Osteocyte (in vitro differentiated cells): ENCODE results near the gene LCORL. TPM values are rescaled to one million over a fixed set of nuclear protein-coding genes. Genes with fewer than 3 reads are reported as not detected.

ENCODE experiments used
- DNase-seq: peaks from one replicate; pipeline ENCODE4 v3.0.0; 2021; ENCODE audit warnings: mixed read lengths; ENCODE audit not compliant: unreplicated experiment; ENCODE audit errors: extremely low spot score
- H3K27ac Mint-ChIP-seq: one replicate; pipeline ENCODE4 v1.8.0; 2021; ENCODE audit warnings: mild to moderate bottlenecking, mixed read lengths; ENCODE audit not compliant: unreplicated experiment
- H3K27me3 Mint-ChIP-seq: one replicate; pipeline ENCODE4 v1.8.0; 2021; ENCODE audit warnings: mixed read lengths; ENCODE audit not compliant: unreplicated experiment
- H3K36me3 Mint-ChIP-seq: one replicate; pipeline ENCODE4 v1.8.0; 2021; ENCODE audit warnings: mixed read lengths; ENCODE audit not compliant: unreplicated experiment
- H3K4me1 Mint-ChIP-seq: one replicate; pipeline ENCODE4 v1.8.0; 2021; ENCODE audit warnings: mixed read lengths; ENCODE audit not compliant: unreplicated experiment
- H3K4me3 Mint-ChIP-seq: one replicate; pipeline ENCODE4 v1.8.0; 2021; ENCODE audit warnings: mild to moderate bottlenecking, moderate library complexity, mixed read lengths; ENCODE audit not compliant: unreplicated experiment
- H3K9me3 Mint-ChIP-seq: one replicate; pipeline ENCODE4 v1.8.0; 2021; ENCODE audit warnings: mixed read lengths; ENCODE audit not compliant: unreplicated experiment
- total RNA-seq: library from RNA; stranded (reverse); gene quantifications from 2 replicates; pipeline ENCODE4 v1.2.1, GENCODE V29; 2021
- TF ChIP-seq, protein P1 (sequence below): fragments of 200-600 bp; sonication (generic); IDR thresholded peaks from 2 replicates; pipeline ENCODE4 v1.5.0; 2021; ENCODE audit warnings: antibody characterized with exemption, mild to moderate bottlenecking, moderate library complexity

Gene LCORL
- total RNA-seq, 1 donor from 2014 or later, result 18.2 TPM

DNA sequence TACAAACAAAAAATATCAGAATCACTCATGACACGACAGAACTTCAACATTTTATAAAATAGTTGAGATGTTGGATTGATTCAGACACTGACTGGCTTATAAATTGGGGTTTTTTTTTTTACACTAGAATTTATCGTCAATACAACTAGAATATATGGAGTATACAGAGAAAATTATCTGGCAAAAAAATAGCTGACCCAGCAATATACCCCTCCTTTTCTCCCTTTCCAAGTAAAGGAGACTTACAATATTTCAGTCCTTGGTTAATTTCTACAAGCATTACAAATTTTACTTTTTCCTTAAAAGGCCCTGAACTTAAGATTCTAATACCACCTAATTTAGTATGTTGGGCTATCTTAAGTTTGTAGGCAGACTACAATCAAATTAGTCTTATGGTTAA lies 76.3 kb downstream of the LCORL start:
- no peak overlapping the region for H3K4me3 Mint-ChIP-seq
- no peaks in the 10 kb centered on the region for H3K9me3 Mint-ChIP-seq
- H3K27me3 Mint-ChIP-seq, result no peaks in the 10 kb centered on the region
- DNase-seq, result no peak
- TF ChIP-seq, protein P1, sequence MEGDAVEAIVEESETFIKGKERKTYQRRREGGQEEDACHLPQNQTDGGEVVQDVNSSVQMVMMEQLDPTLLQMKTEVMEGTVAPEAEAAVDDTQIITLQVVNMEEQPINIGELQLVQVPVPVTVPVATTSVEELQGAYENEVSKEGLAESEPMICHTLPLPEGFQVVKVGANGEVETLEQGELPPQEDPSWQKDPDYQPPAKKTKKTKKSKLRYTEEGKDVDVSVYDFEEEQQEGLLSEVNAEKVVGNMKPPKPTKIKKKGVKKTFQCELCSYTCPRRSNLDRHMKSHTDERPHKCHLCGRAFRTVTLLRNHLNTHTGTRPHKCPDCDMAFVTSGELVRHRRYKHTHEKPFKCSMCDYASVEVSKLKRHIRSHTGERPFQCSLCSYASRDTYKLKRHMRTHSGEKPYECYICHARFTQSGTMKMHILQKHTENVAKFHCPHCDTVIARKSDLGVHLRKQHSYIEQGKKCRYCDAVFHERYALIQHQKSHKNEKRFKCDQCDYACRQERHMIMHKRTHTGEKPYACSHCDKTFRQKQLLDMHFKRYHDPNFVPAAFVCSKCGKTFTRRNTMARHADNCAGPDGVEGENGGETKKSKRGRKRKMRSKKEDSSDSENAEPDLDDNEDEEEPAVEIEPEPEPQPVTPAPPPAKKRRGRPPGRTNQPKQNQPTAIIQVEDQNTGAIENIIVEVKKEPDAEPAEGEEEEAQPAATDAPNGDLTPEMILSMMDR, result no peak
- no peak overlapping the region for H3K27ac Mint-ChIP-seq
- peaks cover 10% of the 10 kb centered on the region for H3K4me1 Mint-ChIP-seq
- peaks cover 12% of the 10 kb centered on the region for H3K36me3 Mint-ChIP-seq

DNA sequence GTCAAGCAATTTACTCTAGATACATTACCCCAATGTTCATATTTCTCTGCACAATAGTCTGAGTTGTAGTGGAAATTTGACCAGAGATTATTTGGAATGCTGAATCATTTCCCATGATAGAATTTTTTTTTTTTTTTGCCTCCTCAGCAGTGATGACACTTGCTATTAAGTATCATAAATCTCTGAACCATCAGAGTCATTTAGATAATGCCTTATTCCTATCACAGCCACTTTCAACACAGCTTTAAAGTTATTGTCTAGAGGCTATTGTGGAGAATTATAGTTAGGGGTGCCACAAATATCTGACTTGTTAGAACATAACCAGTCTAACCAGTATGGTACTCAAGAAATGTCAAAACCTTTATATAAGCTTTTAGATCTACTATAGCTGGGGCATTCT lies 79.8 kb downstream of the LCORL start:
- TF ChIP-seq, protein P1, result no peak

DNA sequence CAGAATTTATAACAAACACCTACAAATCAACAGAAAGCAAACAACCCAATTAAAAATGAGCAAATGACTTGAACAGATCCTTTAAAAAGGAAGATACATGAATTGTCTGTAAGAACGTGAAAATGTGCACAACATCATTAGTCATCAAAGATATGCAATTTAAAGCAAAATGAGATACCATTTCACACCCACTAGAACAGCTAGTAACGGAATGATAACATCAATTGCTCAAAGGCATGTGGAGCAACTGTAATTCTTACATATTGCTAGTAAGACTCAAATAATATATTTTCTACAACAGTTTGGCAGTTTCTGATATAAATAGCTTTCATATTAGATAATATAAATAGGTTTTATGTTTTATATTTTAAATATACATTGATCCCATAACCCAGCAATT lies 82.5 kb downstream of the LCORL start:
- Mint-ChIP-seq H3K27me3 (no peaks in the 10 kb centered on the region), H3K36me3 (peaks cover 10% of the 10 kb centered on the region), H3K27ac (no peak overlapping the region), H3K4me3 (no peak overlapping the region), H3K4me1 (peaks cover 8% of the 10 kb centered on the region), H3K9me3 (peaks cover 4% of the 10 kb centered on the region)
- no peak for DNase-seq
- TF ChIP-seq, protein P1, result no peak

More for the DNA sequence above, 79.8 kb downstream of the LCORL start:
- no peak overlapping the region for H3K4me3 Mint-ChIP-seq
- DNase-seq, result no peak
- no peak overlapping the region for H3K27ac Mint-ChIP-seq
- peaks cover 6% of the 10 kb centered on the region for H3K36me3 Mint-ChIP-seq
- peaks cover 8% of the 10 kb centered on the region for H3K4me1 Mint-ChIP-seq
- H3K9me3 Mint-ChIP-seq, result no peaks in the 10 kb centered on the region
- no peaks in the 10 kb centered on the region for H3K27me3 Mint-ChIP-seq

DNA sequence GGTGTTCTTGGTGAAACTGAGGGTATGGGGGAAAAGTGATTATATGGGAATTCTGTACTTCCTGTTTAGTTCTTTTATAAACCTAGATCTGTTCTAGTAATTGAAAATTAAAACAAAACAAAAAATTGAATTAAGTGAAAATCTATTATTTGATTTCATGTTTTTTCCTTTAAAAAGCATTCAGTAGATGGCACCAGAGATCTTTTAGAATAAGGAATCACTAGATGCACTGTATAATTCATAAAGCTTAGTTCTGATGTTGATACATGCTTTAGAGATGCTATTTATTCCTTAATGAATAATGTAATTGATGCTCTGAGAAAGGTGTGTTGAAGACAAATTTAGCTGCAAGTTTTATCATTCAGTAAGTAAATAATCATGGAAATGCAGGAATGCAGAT lies 87.3 kb downstream of the LCORL start:
- TF ChIP-seq, protein P1, result peak; percentile 37
- no peak for DNase-seq
- Mint-ChIP-seq H3K4me1 (peaks cover 30% of the 10 kb centered on the region), H3K27me3 (no peaks in the 10 kb centered on the region), H3K4me3 (no peak overlapping the region), H3K9me3 (peaks cover 31% of the 10 kb centered on the region), H3K36me3 (peaks cover 25% of the 10 kb centered on the region), H3K27ac (no peak overlapping the region)

DNA sequence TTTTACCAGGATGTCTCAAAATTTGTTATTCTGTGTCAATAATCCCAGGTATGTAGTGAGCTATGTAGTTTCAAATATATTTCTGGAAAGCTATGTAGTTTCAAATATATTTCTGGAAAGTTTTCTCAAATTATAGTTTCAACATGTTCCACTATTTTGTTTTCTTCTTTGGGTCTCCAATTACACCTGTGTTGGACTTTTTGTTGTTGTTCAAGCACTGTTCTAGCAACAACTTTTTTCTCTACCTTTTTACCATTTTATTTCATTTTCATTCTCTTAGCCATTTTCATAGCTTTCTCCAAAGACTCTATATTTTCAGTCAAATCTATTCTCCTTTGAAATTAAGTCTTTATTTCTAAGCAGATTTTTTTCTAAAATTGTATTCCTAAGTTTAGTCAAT lies 88.4 kb downstream of the LCORL start:
- Mint-ChIP-seq H3K27ac (no peak overlapping the region), H3K9me3 (peaks cover 37% of the 10 kb centered on the region)

More for the DNA sequence above, 88.4 kb downstream of the LCORL start:
- H3K4me1 Mint-ChIP-seq, result peaks cover 31% of the 10 kb centered on the region
- peaks cover 27% of the 10 kb centered on the region for H3K36me3 Mint-ChIP-seq
- no peaks in the 10 kb centered on the region for H3K27me3 Mint-ChIP-seq
- DNase-seq, result no peak
- H3K4me3 Mint-ChIP-seq, result no peak overlapping the region
- TF ChIP-seq, protein P1, result no peak
